Spleen (tissue), 7 donors: ENCODE measurements around the gene LRCH3.

ENCODE experiments used
- POLR2A ChIP-seq, 3 donors: fragments of 450-650 bp; IDR thresholded peaks; one replicate each; pipeline ENCODE4 v1.5.1; 2017; ENCODE audit warnings: antibody characterized with exemption in 3 of 3, mild to moderate bottlenecking in 1 of 3
- TF ChIP-seq, protein P1 (sequence below), 11 experiments: fragments of 200-600 bp in 7 of 11; fragments of 450-650 bp in 4 of 11; sonication (generic) in 4 of 11; IDR thresholded peaks in 8 of 11; conservative IDR thresholded peaks in 3 of 11; 1 replicate in 7 of 11; 2 replicates in 4 of 11; pipeline versions ENCODE4 v1.4.0 to v1.8.0; 2016 to 2021; ENCODE audit warnings: antibody characterized with exemption in 11 of 11, inconsistent platforms in 4 of 11, mild to moderate bottlenecking in 1 of 11
- donor health status: DM: no; HTN: no; CAD: no; lungs with moderate emphysema.
- donor health status: DM: no; HTN: no; CAD: no.
- donor health status: DM: no; HTN: no; CAD: no.

DNA sequence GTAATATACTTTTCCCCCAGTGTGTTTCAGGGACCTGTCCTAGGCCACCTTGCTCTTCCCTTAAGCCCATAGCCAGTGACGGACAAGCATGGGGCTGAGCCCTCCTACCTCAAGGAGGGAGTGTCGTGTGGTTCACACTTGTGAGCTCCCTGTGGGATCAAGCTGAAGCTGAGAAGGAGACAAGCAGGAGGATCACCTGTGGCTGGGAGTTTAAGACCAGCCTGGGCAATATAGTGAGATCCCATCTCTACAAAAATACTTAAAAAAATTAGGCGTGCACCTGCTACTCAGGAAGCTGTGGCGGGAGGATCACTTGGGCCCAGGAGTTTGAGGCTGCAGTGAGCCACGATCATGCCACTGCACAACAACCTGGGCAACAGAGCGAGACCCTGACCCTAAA lies 82.3 kb downstream of the LRCH3 start:
- TF ChIP-seq, protein P1, sequence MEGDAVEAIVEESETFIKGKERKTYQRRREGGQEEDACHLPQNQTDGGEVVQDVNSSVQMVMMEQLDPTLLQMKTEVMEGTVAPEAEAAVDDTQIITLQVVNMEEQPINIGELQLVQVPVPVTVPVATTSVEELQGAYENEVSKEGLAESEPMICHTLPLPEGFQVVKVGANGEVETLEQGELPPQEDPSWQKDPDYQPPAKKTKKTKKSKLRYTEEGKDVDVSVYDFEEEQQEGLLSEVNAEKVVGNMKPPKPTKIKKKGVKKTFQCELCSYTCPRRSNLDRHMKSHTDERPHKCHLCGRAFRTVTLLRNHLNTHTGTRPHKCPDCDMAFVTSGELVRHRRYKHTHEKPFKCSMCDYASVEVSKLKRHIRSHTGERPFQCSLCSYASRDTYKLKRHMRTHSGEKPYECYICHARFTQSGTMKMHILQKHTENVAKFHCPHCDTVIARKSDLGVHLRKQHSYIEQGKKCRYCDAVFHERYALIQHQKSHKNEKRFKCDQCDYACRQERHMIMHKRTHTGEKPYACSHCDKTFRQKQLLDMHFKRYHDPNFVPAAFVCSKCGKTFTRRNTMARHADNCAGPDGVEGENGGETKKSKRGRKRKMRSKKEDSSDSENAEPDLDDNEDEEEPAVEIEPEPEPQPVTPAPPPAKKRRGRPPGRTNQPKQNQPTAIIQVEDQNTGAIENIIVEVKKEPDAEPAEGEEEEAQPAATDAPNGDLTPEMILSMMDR (IDR thresholded peaks at IDR 0.05 in 8 of 11, conservative IDR thresholded peaks at IDR 0.05 in 3 of 11) = no peak
- TF ChIP-seq POLR2A (IDR thresholded peaks at IDR 0.05) = no peak
